ENCODE data around the gene RNF222.
A peak's percentile ranks its signal among the peaks of the same experiment; 100 is the strongest.
"Not testable (repeated sequence)": the region's sequence is repeated elsewhere in the genome, so short reads cannot be mapped to it uniquely, and the experiment has no call there.

RNF222 gene

GRCh38 chr17:8409966-8410882, 12.6 kb upstream of the RNF222 start:
- no peak for DNase-seq

- no peak for DNase-seq
Measured at GRCh38 chr17:8408371-8408770, 10.7 kb upstream of the RNF222 start.

GRCh38 chr17:8406174-8406573, 8.5 kb upstream of the RNF222 start:
- DNase-seq, result no peak

- no peak for DNase-seq
Measured at GRCh38 chr17:8405499-8406016, 7.9 kb upstream of the RNF222 start.

- DNase-seq, result no peak
Measured at GRCh38 chr17:8402921-8403536, 5.4 kb upstream of the RNF222 start.

GRCh38 chr17:8401107-8401506, 3.5 kb upstream of the RNF222 start:
- DNase-seq, result no peak

GRCh38 chr17:8398980-8399379, 1.4 kb upstream of the RNF222 start:
- DNase-seq, result no peak

- DNase-seq, result not testable (repeated sequence)
Measured at GRCh38 chr17:8394497-8394896, 3.1 kb downstream of the RNF222 start.

- no peak for DNase-seq
Measured at GRCh38 chr17:8393470-8394231, 4.0 kb downstream of the RNF222 start.

- no peak for DNase-seq
Measured at GRCh38 chr17:8392674-8393469, 4.8 kb downstream of the RNF222 start.

- no peak for DNase-seq
Measured at GRCh38 chr17:8392274-8392673, 5.4 kb downstream of the RNF222 start.

GRCh38 chr17:8391711-8392110, 5.9 kb downstream of the RNF222 start:
- DNase-seq, result no peak

- DNase-seq, result no peak
Measured at GRCh38 chr17:8387914-8388651, 9.5 kb downstream of the RNF222 start.

- DNase-seq, result no peak
Measured at GRCh38 chr17:8386841-8387240, 10.8 kb downstream of the RNF222 start.

- no peak for DNase-seq
Measured at GRCh38 chr17:8384801-8385378, 12.7 kb downstream of the RNF222 start.

- DNase-seq, result peak; percentile 57
Measured at GRCh38 chr17:8383143-8383822, 14.3 kb downstream of the RNF222 start, which contains the start of gene RPL26. TSS of gene RPL26 (minus strand) at chr17:8383193. CDS start at chr17:8382310, 883 bp downstream.

- DNase-seq, result no peak
Measured at GRCh38 chr17:8382880-8383142, 14.8 kb downstream of the RNF222 start.

GRCh38 chr17:8382052-8382879, 15.4 kb downstream of the RNF222 start:
- no peak for DNase-seq

GRCh38 chr17:8380049-8380448, 17.6 kb downstream of the RNF222 start:
- DNase-seq, result no peak

GRCh38 chr17:8378117-8378516, 19.5 kb downstream of the RNF222 start:
- not testable (repeated sequence) for DNase-seq

Measured in 8988T (cell line).